WERI-Rb-1 (cell line): ENCODE results near the gene IL11RA.

Source experiments
- DNase-seq: peaks from one replicate; pipeline ENCODE4 v3.0.0-alpha.2; 2020
- H3K27ac ChIP-seq: fragments of 250-450 bp; sonication (Bioruptor Pico); 2 replicates; pipeline ENCODE4 v1.5.1; 2020; ENCODE audit warnings: mild to moderate bottlenecking, moderate library complexity
- H3K27me3 ChIP-seq: fragments of 250-450 bp; sonication (Bioruptor Pico); 2 replicates; pipeline ENCODE4 v1.5.1; 2021; ENCODE audit warnings: mild to moderate bottlenecking, low read depth, moderate library complexity; ENCODE audit not compliant: insufficient read depth, severe bottlenecking
- H3K36me3 ChIP-seq: fragments of 250-450 bp; sonication (Bioruptor Pico); 2 replicates; pipeline ENCODE4 v1.5.1; 2020; ENCODE audit warnings: mild to moderate bottlenecking, moderate library complexity
- H3K4me3 ChIP-seq: 2 replicates; pipeline ENCODE4 v1.5.1; 2011; ENCODE audit warnings: low read depth, mild to moderate bottlenecking, control low read depth, low read length
- H3K9me3 ChIP-seq: fragments of 250-450 bp; sonication (Bioruptor Pico); 2 replicates; pipeline ENCODE4 v1.5.1; 2021; ENCODE audit warnings: mild to moderate bottlenecking, moderate library complexity; ENCODE audit not compliant: severe bottlenecking
- CTCF ChIP-seq: IDR thresholded peaks from 2 replicates; pipeline ENCODE4 v1.5.1; 2011; ENCODE audit warnings: low read depth, mild to moderate bottlenecking, control low read depth, inconsistent platforms, low read length

Gene IL11RA

GRCh38 chr9:34659592-34660253, 7.7 kb downstream of the IL11RA start:
- Histone ChIP-seq H3K27me3 (no peaks in the 10 kb centered on the region), H3K4me3 (no peak overlapping the region)
- no peak for DNase-seq

GRCh38 chr9:34662526-34663302, 10.7 kb downstream of the IL11RA start, which contains the start of gene CCL27:
Gene CCL27 (minus strand): TSS chr9:34662657. CDS start chr9:34662633, 24 bp downstream.
- DNase-seq = peak; percentile 33
- Histone ChIP-seq H3K27ac (peak within 1 kb of the TSS; percentile 65), H3K36me3 (peaks cover 3% of the 10 kb centered on the region), H3K4me3 (no peak within 1 kb of the TSS), H3K9me3 (no peaks in the 10 kb centered on the region), H3K27me3 (no peaks in the 10 kb centered on the region)
- no peak for TF ChIP-seq CTCF

More at GRCh38 chr9:34659592-34660253, 7.7 kb downstream of the IL11RA start:
- no peak for TF ChIP-seq CTCF
- Histone ChIP-seq H3K27ac (no peak overlapping the region), H3K36me3 (no peaks in the 10 kb centered on the region; the same call in none of the 2 replicates), H3K9me3 (no peaks in the 10 kb centered on the region)

GRCh38 chr9:34663303-34663605, 11.3 kb downstream of the IL11RA start:
- Histone ChIP-seq H3K27ac (peak overlapping the region; percentile 65), H3K4me3 (no peak overlapping the region), H3K9me3 (no peaks in the 10 kb centered on the region), H3K27me3 (no peaks in the 10 kb centered on the region), H3K36me3 (peaks cover 3% of the 10 kb centered on the region)
- no peak for DNase-seq
- no peak for TF ChIP-seq CTCF

GRCh38 chr9:34664281-34665066, 12.5 kb downstream of the IL11RA start:
- TF ChIP-seq CTCF = peak; percentile 74
- no peaks in the 10 kb centered on the region for H3K27me3 ChIP-seq
- no peaks in the 10 kb centered on the region for H3K9me3 ChIP-seq
- H3K4me3 ChIP-seq = no peak overlapping the region
- H3K36me3 ChIP-seq = peaks cover 3% of the 10 kb centered on the region
- DNase-seq = peak; percentile 76
- peak overlapping the region; percentile 65 for H3K27ac ChIP-seq

GRCh38 chr9:34665067-34665380, 13.0 kb downstream of the IL11RA start:
- Histone ChIP-seq H3K27me3 (no peaks in the 10 kb centered on the region), H3K27ac (peak overlapping the region; percentile 65; the same call in 1 of the 2 replicates)
- TF ChIP-seq CTCF = no peak

More at GRCh38 chr9:34665067-34665380, 13.0 kb downstream of the IL11RA start:
- Histone ChIP-seq H3K9me3 (no peaks in the 10 kb centered on the region), H3K36me3 (peaks cover 6% of the 10 kb centered on the region), H3K4me3 (no peak overlapping the region)
- DNase-seq = no peak
